HG03280 (cell line): ENCODE results near the gene BAZ1B.
"Not testable (repeated sequence)": the region's sequence is repeated elsewhere in the genome, so short reads cannot be mapped to it uniquely, and the experiment has no call there.

Experiments
- ATAC-seq: cut with Tn5 transposase; IDR thresholded peaks from one replicate; pipeline ENCODE4 v1.9.1; 2021; ENCODE audit warnings: mild to moderate bottlenecking, moderate library complexity; ENCODE audit not compliant: unreplicated experiment

BAZ1B gene

DNA sequence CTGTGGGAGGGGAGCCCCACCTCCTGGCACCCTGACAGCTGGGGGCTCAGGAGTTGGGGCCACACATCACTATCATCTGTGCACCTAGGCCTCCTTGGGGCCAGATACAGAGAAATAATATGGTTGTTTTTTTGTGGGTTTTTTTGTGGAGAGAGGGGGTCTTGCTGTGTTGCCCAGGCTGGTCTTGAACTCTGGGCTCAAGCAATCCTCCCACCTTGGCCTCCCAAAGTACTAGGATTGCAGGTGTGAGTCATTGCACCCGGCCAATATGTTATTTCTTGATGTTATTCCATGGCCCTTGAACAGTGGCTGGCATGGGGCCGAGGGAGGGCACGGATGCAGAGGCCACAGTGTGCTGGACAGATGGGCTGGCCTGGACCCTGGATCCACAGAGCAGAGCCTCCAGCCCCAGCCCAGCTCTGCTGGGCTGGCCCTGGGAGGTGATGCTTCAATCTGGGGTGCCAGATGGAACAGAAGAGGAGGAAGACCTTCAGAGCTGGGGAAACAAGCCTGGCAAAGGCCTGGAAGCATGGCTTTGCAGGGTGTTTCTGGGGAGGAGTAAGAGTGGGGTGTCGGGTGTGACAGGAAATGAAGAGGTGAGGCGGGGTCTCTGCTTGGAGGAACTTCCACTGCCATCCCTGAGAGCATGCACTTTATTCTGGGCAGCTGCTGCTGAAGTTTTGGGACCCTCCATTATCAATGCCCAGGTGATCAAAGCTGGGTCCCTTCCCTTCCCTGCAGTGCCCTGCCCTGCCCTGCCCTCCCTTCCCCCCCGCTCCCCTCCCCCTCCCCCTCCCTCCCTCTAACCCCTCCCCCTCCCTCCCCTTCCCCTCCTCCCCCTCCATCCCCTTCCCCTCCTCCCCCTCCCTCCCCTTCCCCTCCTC is 92.2 kb downstream of the BAZ1B start:
- no peak for ATAC-seq

DNA sequence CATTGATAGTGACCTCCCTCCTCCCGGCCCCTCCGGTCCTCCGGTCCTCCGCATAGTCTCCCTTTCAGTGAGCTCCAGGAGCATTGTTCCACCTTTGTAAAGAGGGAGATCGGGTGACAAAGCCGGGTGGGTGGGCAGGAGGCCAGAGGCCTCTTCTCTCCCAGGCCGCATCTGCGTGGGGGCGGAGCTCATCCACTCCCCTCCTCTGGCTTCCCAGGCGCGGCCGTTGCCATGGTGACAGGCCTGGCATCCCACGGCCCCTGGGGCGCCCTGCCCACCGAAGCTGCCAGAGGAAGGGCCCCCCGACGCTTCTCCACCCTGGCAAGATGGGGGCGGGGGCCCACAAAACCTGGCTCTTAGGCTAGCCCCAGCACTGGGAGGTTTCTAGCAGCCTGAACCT is 92.9 kb downstream of the BAZ1B start:
- no peak for ATAC-seq

DNA sequence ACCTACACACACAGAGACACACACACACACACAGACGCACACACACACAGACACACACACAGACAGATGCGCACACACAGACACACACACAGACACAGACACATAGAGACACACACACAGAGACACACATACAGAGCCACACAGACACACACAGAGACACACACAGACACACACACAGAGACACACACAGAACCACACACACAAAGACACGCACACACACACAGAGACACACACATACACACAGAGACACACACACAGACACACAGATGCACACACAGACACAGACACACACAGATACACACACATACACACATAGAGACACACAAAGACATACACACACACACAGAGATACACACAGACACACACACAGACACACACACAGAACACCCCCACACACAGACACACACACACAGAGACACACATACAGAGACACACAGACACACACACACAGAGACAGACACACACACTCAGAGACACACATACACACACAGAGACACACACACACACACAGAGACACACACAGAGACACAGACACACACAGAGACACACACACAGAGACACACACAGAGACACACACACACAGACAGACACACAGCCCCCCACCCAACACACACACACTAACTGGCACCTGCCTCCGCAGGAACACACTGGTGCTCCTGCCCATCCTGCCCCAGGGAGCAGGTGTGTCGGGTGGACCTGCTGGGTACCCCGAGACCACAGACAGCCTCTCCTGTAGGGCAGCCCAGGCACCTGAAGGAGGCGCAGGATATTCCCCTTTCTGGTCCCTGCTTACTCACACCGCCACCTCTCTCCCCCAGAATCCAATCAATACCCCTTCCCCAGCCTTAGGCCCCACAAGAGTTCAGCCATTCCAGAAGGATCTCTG is 93.9 kb downstream of the BAZ1B start:
- no peak for ATAC-seq

- ATAC-seq: no peak
Observed at GRCh38 chr7:73426016-73426415, 96.1 kb downstream of the BAZ1B start.

DNA sequence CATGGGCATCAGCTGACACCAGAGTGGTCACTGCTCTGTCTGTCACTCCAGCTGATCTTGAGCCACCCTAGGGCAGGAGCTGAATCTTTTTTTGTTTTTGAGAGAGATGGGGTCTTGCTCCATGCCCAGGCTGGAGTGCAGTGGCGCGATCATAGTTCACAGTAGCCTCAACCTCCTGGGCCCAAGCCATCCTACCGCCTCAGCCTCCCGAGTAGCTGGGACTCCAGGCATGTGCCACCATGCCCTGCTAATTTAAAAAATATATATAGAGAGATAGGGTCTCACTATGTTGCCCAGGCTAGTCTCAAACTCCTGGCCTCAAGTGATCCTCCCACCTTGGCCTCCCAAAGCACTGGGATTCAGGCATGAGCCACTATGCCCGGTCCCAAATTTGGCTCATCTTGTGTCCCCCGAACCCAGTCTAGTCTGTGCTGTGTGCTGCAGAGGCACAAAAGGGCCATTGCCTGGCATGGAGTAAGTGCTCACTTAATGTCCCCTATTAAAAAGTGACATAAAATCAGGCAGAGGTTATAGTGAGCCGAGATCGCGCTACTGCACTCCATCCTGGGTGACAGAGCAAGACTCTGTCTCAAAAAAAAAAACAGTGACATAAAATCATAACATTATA is 96.6 kb downstream of the BAZ1B start:
- ATAC-seq: no peak

- ATAC-seq: no peak
Observed at GRCh38 chr7:73424489-73424885, 97.6 kb downstream of the BAZ1B start.

DNA sequence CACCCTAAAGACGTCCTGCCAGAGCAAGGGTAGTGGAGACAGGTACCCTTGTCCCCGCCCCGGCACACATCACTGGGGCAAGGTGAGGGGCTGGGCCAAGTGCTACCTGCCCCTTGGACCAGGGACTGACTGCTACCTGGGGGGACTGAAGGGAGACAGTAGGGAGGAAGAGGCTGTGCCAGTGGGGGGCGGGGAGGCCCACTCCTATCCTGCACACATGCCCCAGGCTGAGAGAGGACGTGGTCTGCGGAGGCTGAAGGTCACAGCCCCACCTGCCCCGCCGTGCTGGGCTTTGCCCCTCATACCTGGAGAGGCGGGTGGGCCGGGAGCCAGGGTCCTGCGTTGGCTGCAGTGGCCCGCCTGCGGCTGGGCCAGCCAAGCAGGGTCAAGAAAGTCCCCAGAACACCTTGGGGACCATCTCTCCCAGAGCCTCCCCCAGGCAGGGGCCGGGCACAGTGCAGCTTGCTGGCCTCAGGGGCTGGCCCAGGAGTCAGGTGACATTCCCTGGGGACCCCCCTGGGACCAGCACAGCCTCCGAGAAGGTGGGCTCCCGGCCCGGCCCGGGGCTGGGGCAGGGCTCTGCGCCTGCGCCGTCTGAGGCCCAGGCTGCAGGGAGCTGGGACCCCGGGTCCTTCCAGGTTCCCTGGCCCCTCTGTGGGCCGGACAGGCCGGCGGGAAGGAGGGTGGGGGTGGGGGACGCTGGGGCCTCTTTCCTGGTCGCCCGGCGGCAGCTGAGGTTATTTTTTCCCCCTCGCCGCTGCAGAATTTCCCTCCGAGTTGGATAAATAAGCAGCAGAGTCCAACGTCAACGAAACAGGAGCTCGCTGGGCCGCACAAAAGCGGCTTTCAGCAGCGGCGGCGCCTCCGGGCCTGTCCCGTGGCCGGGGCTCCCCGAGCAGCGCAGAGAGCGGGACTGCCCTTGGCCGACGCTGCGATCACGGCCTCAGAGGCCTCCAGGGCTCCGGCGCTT is 98.3 kb downstream of the BAZ1B start:
- ATAC-seq: peak; percentile 45

GRCh38 chr7:73420610-73421009 is 101.5 kb downstream of the BAZ1B start:
- ATAC-seq: not testable (repeated sequence)

DNA sequence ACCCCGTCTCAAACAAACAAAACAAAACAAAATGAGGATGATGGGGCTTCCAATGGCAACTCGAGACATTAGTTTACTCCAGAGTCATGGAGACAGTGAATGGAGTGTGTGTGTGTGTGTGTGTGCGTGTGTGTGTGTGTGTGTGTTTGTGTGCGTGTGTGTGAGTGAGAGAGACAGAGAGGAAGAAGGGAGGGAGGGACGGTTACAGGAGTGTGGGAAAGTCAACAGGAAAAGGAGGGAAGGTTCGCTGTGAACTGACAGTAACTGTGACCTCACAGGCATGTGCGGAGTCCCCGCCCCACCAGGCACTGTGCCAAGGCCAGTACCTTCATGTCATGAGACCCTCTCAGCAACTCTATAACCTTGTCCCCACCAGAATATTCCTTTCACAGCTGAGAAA is 102.1 kb downstream of the BAZ1B start:
- ATAC-seq: not testable (repeated sequence)

- no peak for ATAC-seq
Observed at GRCh38 chr7:73418113-73418703, 103.9 kb downstream of the BAZ1B start.

DNA sequence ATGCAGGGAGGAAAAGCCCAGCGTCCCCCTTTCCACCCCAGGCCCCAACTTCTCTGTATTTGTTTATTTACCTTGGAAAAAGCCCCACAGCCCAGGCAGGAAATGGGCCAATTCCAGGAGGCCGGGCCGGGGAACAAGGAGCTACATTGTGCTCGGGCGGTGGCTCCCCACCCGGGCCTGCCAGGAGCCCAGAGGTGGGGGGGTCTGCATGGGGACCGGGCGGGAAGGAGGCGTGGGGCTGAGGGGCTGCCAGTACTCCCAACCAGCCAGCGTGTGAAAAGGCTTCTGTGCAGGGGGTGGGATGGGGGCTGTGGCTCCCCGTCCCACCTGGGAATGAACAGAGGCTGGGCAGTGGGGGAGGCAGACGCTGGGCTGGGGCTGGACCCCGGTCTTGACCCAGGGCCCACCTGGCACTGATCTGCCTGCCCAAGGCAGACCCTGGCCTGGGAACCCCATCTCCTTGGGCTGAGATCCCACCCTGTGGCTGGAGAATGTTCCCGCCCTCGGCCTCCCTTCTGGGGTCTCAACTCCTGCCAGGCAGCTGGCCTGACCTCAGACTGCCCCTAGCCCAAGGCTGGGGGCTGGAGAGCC is 111.5 kb downstream of the BAZ1B start:
- not testable (repeated sequence) for ATAC-seq

- ATAC-seq: not testable (repeated sequence)
Observed at GRCh38 chr7:73404860-73405259, 117.2 kb downstream of the BAZ1B start.

DNA sequence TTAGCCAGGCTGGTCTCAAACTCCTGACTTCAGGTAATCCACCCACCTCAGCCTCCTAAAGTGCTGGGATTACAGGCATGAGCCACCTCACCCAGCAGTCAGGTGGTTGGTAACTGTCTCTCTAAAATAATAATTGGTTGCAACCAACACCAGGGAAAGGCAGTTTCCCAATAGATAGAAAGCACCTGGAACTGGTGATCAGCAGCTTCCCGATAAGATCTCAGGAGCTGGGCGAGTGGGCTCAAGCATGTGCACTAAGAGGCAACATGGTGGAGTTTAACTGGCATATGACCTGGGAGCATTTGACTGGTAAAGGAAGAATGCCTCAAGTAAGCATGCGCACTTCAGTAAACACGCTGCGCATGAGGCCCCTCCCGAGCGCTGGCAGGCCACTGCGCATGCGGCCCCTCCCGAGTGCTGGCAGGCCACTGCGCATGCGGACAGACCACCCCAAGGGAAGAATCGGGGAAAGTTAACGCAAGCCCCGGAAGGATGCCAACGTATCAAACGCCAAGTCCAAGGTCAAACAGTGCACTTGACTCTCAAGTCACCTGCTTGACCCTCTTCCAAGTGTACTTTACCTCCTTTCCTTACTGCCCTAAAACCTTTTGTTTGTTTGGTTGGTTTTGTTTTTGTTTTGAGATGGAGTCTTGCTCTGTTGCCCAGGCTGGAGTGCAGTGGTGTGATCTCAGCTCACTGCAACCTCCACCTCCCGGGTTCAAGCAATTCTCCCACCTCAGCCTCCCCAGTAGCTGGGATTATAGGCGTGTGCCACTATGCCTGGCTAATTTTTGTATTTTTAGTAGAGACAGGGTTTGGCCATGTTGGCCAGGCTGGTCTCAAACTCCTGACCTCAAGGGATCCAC is 122.7 kb downstream of the BAZ1B start:
- not testable (repeated sequence) for ATAC-seq

- no peak for ATAC-seq
Observed at GRCh38 chr7:73397521-73398281, 124.4 kb downstream of the BAZ1B start.

- ATAC-seq: no peak
Observed at GRCh38 chr7:73395538-73396503, 126.3 kb downstream of the BAZ1B start.

DNA sequence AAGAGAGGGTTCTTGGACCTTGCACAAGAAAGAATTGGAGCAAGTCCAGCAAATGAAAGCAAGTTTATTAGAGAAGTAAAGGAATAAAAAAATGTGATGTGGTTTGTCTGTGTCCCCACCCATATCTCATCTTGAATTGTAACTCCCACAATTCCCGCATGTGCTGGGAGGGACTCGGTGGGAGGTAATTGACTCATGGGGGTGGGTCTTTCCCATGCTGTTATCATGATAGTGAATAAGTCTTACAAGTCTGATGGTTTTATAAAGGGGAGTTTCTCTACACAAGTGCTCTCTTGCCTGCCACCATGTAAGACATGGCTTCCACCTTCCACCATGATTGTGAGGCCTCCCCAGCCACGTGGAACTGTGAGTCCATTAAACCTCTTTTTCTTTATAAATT is 127.7 kb downstream of the BAZ1B start:
- no peak for ATAC-seq

DNA sequence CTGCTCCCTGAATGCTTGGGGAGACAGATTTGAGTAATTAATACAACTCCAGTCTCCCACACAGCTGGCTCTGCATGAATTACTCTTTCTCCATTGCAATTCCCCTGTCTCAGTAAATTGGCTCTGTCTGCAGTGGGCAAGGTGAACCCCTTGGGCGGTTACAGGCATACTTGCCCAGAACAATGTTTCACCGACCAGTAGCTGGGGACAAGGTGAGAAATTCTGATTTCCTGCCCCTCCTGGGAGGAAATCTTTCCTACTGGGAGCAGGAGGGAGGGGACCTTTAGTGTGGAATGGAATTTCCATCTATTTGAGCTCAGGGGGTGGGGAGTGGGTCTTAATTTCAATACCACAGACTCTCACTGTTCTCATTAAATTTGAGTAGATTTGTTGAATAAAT is 130.7 kb downstream of the BAZ1B start:
- no peak for ATAC-seq
